Progenitor cell of endocrine pancreas (in vitro differentiated cells): ENCODE measurements around the gene LDAH. TPM values are rescaled to one million over a fixed set of nuclear protein-coding genes. Genes with fewer than 3 reads are reported as not detected.

Source experiments
- DNase-seq: peaks from one replicate; pipeline ENCODE4 v3.0.0; 2021; ENCODE audit warnings: low spot score; ENCODE audit not compliant: unreplicated experiment
- H3K27ac Mint-ChIP-seq: 2 replicates; pipeline ENCODE4 v1.8.0; 2021; ENCODE audit warnings: mild to moderate bottlenecking, moderate library complexity, mixed read lengths
- H3K27me3 Mint-ChIP-seq: 2 replicates; pipeline ENCODE4 v1.8.0; 2021; ENCODE audit warnings: mixed read lengths
- H3K36me3 Mint-ChIP-seq: 2 replicates; pipeline ENCODE4 v1.8.0; 2022; ENCODE audit warnings: mixed read lengths; ENCODE audit not compliant: insufficient read depth
- H3K4me1 Mint-ChIP-seq: 2 replicates; pipeline ENCODE4 v1.8.0; 2021; ENCODE audit warnings: low read depth, mixed read lengths
- H3K4me3 Mint-ChIP-seq: 2 replicates; pipeline ENCODE4 v1.8.0; 2021; ENCODE audit warnings: low read depth, mild to moderate bottlenecking, moderate library complexity, mixed read lengths
- H3K9me3 Mint-ChIP-seq: 2 replicates; pipeline ENCODE4 v1.8.0; 2021; ENCODE audit warnings: low read depth, mixed read lengths
- CTCF ChIP-seq: fragments of 200-600 bp; sonication (generic); IDR thresholded peaks from one replicate; pipeline ENCODE4 v1.5.0; 2021; ENCODE audit warnings: antibody characterized with exemption, mild to moderate bottlenecking; ENCODE audit not compliant: unreplicated experiment
- total RNA-seq: library from RNA; stranded (reverse); gene quantifications from 2 replicates; pipeline ENCODE4 v1.2.1, GENCODE V29; 2021

LDAH gene
- total RNA-seq, 1 donor from 2014 or later = 25.1 TPM

- Mint-ChIP-seq H3K27ac (peak overlapping the region; percentile 67), H3K27me3 (peaks cover 48% of the 10 kb centered on the region), H3K36me3 (no peaks in the 10 kb centered on the region), H3K9me3 (no peaks in the 10 kb centered on the region), H3K4me3 (no peak overlapping the region), H3K4me1 (no peaks in the 10 kb centered on the region)
- TF ChIP-seq CTCF = no peak
- DNase-seq = no peak
These were observed 147.1 kb downstream of the LDAH start for GRCh38 chr2:20675701-20676352.

GRCh38 chr2:20674974-20675679, 147.8 kb downstream of the LDAH start:
- H3K4me3 Mint-ChIP-seq = no peak overlapping the region
- H3K27ac Mint-ChIP-seq = no peak overlapping the region
- no peaks in the 10 kb centered on the region for H3K4me1 Mint-ChIP-seq
- H3K9me3 Mint-ChIP-seq = no peaks in the 10 kb centered on the region
- H3K27me3 Mint-ChIP-seq = peaks cover 52% of the 10 kb centered on the region
- TF ChIP-seq CTCF = no peak
- no peak for DNase-seq
- no peaks in the 10 kb centered on the region for H3K36me3 Mint-ChIP-seq

- DNase-seq = no peak
- Mint-ChIP-seq H3K27me3 (peaks cover 58% of the 10 kb centered on the region), H3K36me3 (no peaks in the 10 kb centered on the region), H3K27ac (no peak overlapping the region), H3K9me3 (no peaks in the 10 kb centered on the region), H3K4me3 (no peak overlapping the region), H3K4me1 (no peaks in the 10 kb centered on the region)
- TF ChIP-seq CTCF = no peak
These were observed 148.5 kb downstream of the LDAH start for GRCh38 chr2:20674309-20674965.

GRCh38 chr2:20673686-20674308, 149.1 kb downstream of the LDAH start:
- H3K4me1 Mint-ChIP-seq = no peaks in the 10 kb centered on the region
- TF ChIP-seq CTCF = no peak
- no peak overlapping the region for H3K27ac Mint-ChIP-seq
- no peaks in the 10 kb centered on the region for H3K36me3 Mint-ChIP-seq
- no peak for DNase-seq
- no peak overlapping the region for H3K4me3 Mint-ChIP-seq
- H3K27me3 Mint-ChIP-seq = peaks cover 64% of the 10 kb centered on the region
- no peaks in the 10 kb centered on the region for H3K9me3 Mint-ChIP-seq

- peaks cover 76% of the 10 kb centered on the region for H3K27me3 Mint-ChIP-seq
- no peaks in the 10 kb centered on the region for H3K9me3 Mint-ChIP-seq
- DNase-seq = no peak
- H3K4me3 Mint-ChIP-seq = no peak overlapping the region
- no peaks in the 10 kb centered on the region for H3K4me1 Mint-ChIP-seq
- no peak overlapping the region for H3K27ac Mint-ChIP-seq
- TF ChIP-seq CTCF = no peak
- H3K36me3 Mint-ChIP-seq = no peaks in the 10 kb centered on the region
These were observed 150.5 kb downstream of the LDAH start for GRCh38 chr2:20672201-20672951.
